SU-DHL-6 (cell line): Measurements from ENCODE around the gene ZNF148.

Experiments
- H2AFZ ChIP-seq: fragments of 200-600 bp; sonication (generic); 2 replicates; pipeline ENCODE4 v1.6.1; 2014; ENCODE audit warnings: low read depth, mild to moderate bottlenecking, moderate library complexity, mixed read lengths, antibody characterized with exemption, low read length; ENCODE audit not compliant: severe bottlenecking
- H3F3A ChIP-seq: fragments of 200-600 bp; shearing (Covaris generic); 2 replicates; pipeline ENCODE4 v1.6.0; 2016; ENCODE audit warnings: antibody characterized with exemption, mild to moderate bottlenecking; ENCODE audit not compliant: insufficient read depth
- H3K27ac ChIP-seq: fragments of 200-600 bp; sonication (generic); 2 replicates; pipeline ENCODE4 v1.5.1; 2016; ENCODE audit warnings: low read depth, mild to moderate bottlenecking, low read length, moderate library complexity, mixed read lengths
- H3K27me3 ChIP-seq: fragments of 200-600 bp; sonication (generic), shearing (Covaris generic); 2 replicates; pipeline ENCODE4 v1.6.0; 2014; ENCODE audit warnings: mild to moderate bottlenecking, low read length
- H3K36me3 ChIP-seq: fragments of 200-600 bp; sonication (generic); 2 replicates; pipeline ENCODE4 v1.6.1; 2014; ENCODE audit warnings: mild to moderate bottlenecking, low read length, mixed read lengths
- H3K4me2 ChIP-seq: fragments of 300-600, 200-600 bp; shearing (Covaris generic), sonication (generic); 2 replicates; pipeline ENCODE4 v1.6.0; 2014; ENCODE audit warnings: low read length, low read depth, mild to moderate bottlenecking; ENCODE audit not compliant: poor library complexity, severe bottlenecking
- H3K4me3 ChIP-seq: fragments of 200-600 bp; sonication (generic); 2 replicates; pipeline ENCODE4 v1.5.1; 2014; ENCODE audit warnings: antibody characterized with exemption, low read length, mild to moderate bottlenecking, mixed read lengths; ENCODE audit not compliant: insufficient read depth, poor library complexity, severe bottlenecking
- H3K79me2 ChIP-seq: fragments of 200-600 bp; sonication (generic); 2 replicates; pipeline ENCODE4 v1.6.1; 2014; ENCODE audit warnings: mild to moderate bottlenecking, low read length, moderate library complexity; ENCODE audit not compliant: insufficient read depth
- H3K9ac ChIP-seq: fragments of 200-600 bp; sonication (generic); 2 replicates; pipeline ENCODE4 v1.7.0; 2014; ENCODE audit warnings: mild to moderate bottlenecking, low read length
- H3K9me2 ChIP-seq: fragments of 200-600 bp; sonication (generic); replicated peaks from 2 replicates; pipeline ENCODE4 v1.6.1; 2014; ENCODE audit warnings: low read length; ENCODE audit not compliant: insufficient read depth
- H3K9me3 ChIP-seq: fragments of 200-600 bp; sonication (generic); 2 replicates; pipeline ENCODE4 v1.6.1; 2014; ENCODE audit warnings: low read length, mixed read lengths; ENCODE audit not compliant: insufficient read depth
- H4K20me1 ChIP-seq: fragments of 200-600 bp; sonication (generic); 2 replicates; pipeline ENCODE4 v1.6.1; 2014; ENCODE audit warnings: low read depth, mild to moderate bottlenecking, antibody characterized with exemption, low read length, moderate library complexity, mixed read lengths
- EZH2phosphoT487 ChIP-seq: fragments of 200-600 bp; sonication (generic), shearing (Covaris generic); conservative IDR thresholded peaks from 2 replicates; pipeline ENCODE4 v1.6.1; 2018; ENCODE audit warnings: mild to moderate bottlenecking, antibody characterized with exemption, low read length, moderate library complexity, mixed read lengths
- TF ChIP-seq, protein P1 (sequence below): fragments of 200-600 bp; sonication (generic); IDR thresholded peaks from one replicate; pipeline ENCODE4 v1.5.1; 2017; ENCODE audit warnings: antibody characterized with exemption, mild to moderate bottlenecking, low read length, moderate library complexity; ENCODE audit not compliant: insufficient read depth, poor library complexity, severe bottlenecking

Gene ZNF148

DNA sequence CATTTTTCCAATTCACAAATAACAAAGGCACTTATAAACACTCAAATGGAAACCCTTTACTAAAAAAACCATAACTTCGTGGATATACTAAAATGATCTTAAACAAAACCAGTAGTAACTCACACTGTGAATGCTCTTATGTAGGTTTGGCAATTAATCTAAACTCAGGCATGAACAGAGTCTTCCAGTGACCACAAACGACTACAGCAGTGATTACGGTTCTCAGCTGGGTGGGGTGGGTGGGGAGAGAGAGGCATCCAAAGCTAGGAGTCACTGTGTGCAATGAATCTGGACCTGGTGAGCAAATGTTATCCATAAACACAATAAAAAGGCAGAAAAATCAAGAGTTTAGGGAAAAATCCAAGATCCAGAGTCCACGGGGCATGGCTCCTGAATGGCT, 183.9 kb downstream of the ZNF148 start:
- no peaks in the 10 kb centered on the region for H3K9me3 ChIP-seq
- H3K27me3 ChIP-seq, result no peaks in the 10 kb centered on the region
- no peak overlapping the region for H2AFZ ChIP-seq
- no peaks in the 10 kb centered on the region for H3K36me3 ChIP-seq
- H3K4me3 ChIP-seq, result no peak overlapping the region
- no peaks in the 10 kb centered on the region for H3K9me2 ChIP-seq
- H3K4me2 ChIP-seq, result no peak overlapping the region
- no peaks in the 10 kb centered on the region for H3K79me2 ChIP-seq
- H3F3A ChIP-seq, result no peaks in the 10 kb centered on the region
- TF ChIP-seq EZH2phosphoT487, result no peak
- TF ChIP-seq, protein P1, sequence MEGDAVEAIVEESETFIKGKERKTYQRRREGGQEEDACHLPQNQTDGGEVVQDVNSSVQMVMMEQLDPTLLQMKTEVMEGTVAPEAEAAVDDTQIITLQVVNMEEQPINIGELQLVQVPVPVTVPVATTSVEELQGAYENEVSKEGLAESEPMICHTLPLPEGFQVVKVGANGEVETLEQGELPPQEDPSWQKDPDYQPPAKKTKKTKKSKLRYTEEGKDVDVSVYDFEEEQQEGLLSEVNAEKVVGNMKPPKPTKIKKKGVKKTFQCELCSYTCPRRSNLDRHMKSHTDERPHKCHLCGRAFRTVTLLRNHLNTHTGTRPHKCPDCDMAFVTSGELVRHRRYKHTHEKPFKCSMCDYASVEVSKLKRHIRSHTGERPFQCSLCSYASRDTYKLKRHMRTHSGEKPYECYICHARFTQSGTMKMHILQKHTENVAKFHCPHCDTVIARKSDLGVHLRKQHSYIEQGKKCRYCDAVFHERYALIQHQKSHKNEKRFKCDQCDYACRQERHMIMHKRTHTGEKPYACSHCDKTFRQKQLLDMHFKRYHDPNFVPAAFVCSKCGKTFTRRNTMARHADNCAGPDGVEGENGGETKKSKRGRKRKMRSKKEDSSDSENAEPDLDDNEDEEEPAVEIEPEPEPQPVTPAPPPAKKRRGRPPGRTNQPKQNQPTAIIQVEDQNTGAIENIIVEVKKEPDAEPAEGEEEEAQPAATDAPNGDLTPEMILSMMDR, result no peak
- no peak overlapping the region for H3K27ac ChIP-seq
- H4K20me1 ChIP-seq, result no peaks in the 10 kb centered on the region
- H3K9ac ChIP-seq, result no peak overlapping the region

DNA sequence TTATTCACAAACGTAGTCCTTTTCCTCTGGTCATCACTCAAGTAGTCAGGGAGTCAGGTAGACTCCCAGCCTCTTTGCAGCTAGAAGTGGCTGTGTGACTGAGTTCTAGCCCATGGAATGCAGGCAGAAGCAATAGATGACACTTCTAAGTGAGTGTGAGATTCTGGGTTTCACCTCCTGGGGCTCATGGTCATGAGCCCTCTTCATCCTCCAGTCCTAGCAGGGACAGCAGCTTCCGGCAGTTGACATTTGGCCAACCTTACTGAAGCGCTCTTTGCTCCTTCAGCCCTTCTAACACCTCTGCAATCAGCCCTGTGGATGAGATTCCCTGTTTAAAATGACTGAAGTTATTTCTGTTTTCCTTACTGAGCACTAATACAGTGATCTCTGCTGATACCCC, 184.3 kb downstream of the ZNF148 start:
- no peak for TF ChIP-seq EZH2phosphoT487
- TF ChIP-seq, protein P1, result no peak
- Histone ChIP-seq H4K20me1 (no peaks in the 10 kb centered on the region), H2AFZ (no peak overlapping the region), H3F3A (no peaks in the 10 kb centered on the region), H3K4me3 (no peak overlapping the region), H3K9ac (no peak overlapping the region), H3K9me3 (no peaks in the 10 kb centered on the region), H3K27ac (no peak overlapping the region), H3K9me2 (no peaks in the 10 kb centered on the region), H3K4me2 (no peak overlapping the region), H3K79me2 (no peaks in the 10 kb centered on the region), H3K27me3 (no peaks in the 10 kb centered on the region), H3K36me3 (no peaks in the 10 kb centered on the region)

DNA sequence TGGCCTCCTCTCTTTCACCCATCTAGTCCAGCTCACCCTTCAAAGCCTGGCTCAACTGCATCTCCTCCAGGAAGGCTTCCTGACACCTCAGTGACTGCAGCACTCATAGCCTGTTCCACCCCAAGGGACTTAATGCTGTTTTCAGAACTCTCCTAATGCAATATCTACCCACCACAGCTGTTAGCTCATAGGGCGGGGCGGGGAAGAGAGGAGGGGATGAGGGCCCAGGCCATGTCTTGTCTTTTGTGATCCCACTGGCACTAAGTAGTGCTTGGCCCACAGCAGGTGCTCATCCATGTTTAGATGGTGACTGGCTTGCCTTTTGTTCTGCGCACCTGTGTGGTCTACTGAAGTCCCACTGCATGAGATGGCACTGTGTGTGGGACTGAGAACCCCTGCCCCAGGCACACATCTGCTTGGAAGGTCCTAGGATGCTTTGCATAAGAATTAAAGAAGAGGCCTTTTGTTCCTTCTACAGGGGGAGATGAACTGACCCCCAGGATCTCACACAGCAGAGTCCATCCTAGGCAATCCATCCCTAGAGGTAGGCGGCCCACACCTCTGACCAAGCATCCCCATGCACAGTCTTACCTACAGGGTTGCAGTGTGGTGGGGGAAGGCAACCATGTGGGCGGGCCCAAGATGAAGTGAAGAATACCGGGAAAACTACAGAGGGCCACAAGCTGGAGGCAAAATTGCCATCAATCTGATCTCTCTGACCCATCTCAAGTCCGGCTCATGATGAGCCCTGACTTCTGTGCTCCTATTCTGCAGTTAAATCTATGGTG, 185.6 kb downstream of the ZNF148 start:
- H3K79me2 ChIP-seq, result no peaks in the 10 kb centered on the region
- H3K36me3 ChIP-seq, result no peaks in the 10 kb centered on the region
- no peaks in the 10 kb centered on the region for H3K9me2 ChIP-seq
- H3K9ac ChIP-seq, result no peak overlapping the region
- no peaks in the 10 kb centered on the region for H3F3A ChIP-seq
- H4K20me1 ChIP-seq, result no peaks in the 10 kb centered on the region
- no peak overlapping the region for H3K4me2 ChIP-seq
- H3K9me3 ChIP-seq, result no peaks in the 10 kb centered on the region
- no peak overlapping the region for H2AFZ ChIP-seq
- no peak overlapping the region for H3K4me3 ChIP-seq
- TF ChIP-seq EZH2phosphoT487, result no peak
- TF ChIP-seq, protein P1, result no peak
- no peaks in the 10 kb centered on the region for H3K27me3 ChIP-seq
- H3K27ac ChIP-seq, result no peak overlapping the region
